Activated CD8-positive, alpha-beta T cell treated with anti-CD3 and anti-CD28 coated beads, Interleukin-2, amount 10 ng/mL, durations not matched to agents 7 days and 5 days (primary cell): Measurements from ENCODE around the gene MAP2K4. TPM values are rescaled to one million over a fixed set of nuclear protein-coding genes. Genes with fewer than 3 reads are reported as not detected.

Source experiments
- ATAC-seq: fragments of 150-1000 bp; cut with Tn5 transposase; one replicate; pipeline ENCODE4 v1.10.0; 2021; ENCODE audit warnings: moderate library complexity
- CTCF ChIA-PET: fragments of 350-600 bp; sonication (Branson Sonifier 250); formaldehyde crosslinking; loops from one replicate; lab custom pipeline; 2021; ENCODE audit warnings: antibody characterized with exemption; lab: Charles Lee
- POLR2A ChIA-PET: fragments of 350-600 bp; sonication (Branson Sonifier 250); formaldehyde crosslinking; loops from one replicate; lab custom pipeline; 2021; ENCODE audit warnings: antibody characterized with exemption; lab: Charles Lee
- DNase-seq: peaks from one replicate; pipeline ENCODE4 v3.0.0-alpha.2; 2020
- H3K27ac Mint-ChIP-seq: one replicate; pipeline ENCODE4 v1.8.0; 2021; ENCODE audit warnings: mild to moderate bottlenecking, mixed read lengths
- H3K27me3 Mint-ChIP-seq: one replicate; pipeline ENCODE4 v1.8.0; 2021; ENCODE audit warnings: low read depth, mixed read lengths
- H3K36me3 Mint-ChIP-seq: one replicate; pipeline ENCODE4 v1.8.0; 2021; ENCODE audit warnings: low read depth, mixed read lengths
- H3K4me1 Mint-ChIP-seq: one replicate; pipeline ENCODE4 v1.8.0; 2021; ENCODE audit warnings: low read depth, mixed read lengths
- H3K4me3 Mint-ChIP-seq: one replicate; pipeline ENCODE4 v1.8.0; 2021; ENCODE audit warnings: mild to moderate bottlenecking, mixed read lengths
- H3K9me3 Mint-ChIP-seq: one replicate; pipeline ENCODE4 v1.8.0; 2022; ENCODE audit warnings: mixed read lengths; ENCODE audit not compliant: insufficient read depth
- total RNA-seq, 2 experiments: library from RNA; stranded (reverse); gene quantifications; one replicate each; pipeline ENCODE4 v1.2.3, GENCODE V29; 2021

Gene MAP2K4
- total RNA-seq, 2 experiments from 2014 or later, result 43.2 to 45.3 TPM

DNA sequence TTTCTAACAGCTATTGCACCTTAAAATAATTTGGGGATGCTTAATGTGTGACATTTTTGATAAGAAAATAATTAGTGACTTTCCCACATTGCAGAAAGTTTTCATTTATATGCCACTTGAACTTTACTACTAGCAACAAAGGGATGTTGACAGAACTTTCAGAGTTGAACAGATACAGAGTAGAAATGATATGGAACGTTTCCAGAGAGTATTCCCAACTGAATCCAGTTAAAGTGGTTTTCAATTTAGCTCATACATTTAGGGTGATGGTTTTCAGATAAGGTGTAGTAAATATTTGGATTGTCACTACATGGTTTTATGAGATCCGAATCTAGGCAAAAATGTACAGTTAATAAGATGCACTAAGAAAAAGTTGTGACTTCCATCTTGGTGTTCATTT lies 17.3 kb downstream of the MAP2K4 start:
- CTCF ChIA-PET, result interaction anchor here (1.1 kb wide), 1 partner anchor 18 kb away, joined by 3 read pairs; no protein-coding TSS in a partner anchor
- Mint-ChIP-seq H3K36me3 (peaks cover 32% of the 10 kb centered on the region), H3K27me3 (no peaks in the 10 kb centered on the region), H3K4me3 (no peak overlapping the region), H3K9me3 (no peaks in the 10 kb centered on the region), H3K4me1 (peaks cover 9% of the 10 kb centered on the region), H3K27ac (no peak overlapping the region)
- POLR2A ChIA-PET, result interaction anchor here (1.1 kb wide), 1 partner anchor 41 kb away, joined by 4 read pairs; the partner anchor contains the start of gene ZNF18
- no peak for ATAC-seq
- no peak for DNase-seq

- CTCF ChIA-PET, result interaction anchor here (1.0 kb wide), 1 partner anchor 9 kb away, joined by 3 read pairs; no protein-coding TSS in a partner anchor
- peaks cover 29% of the 10 kb centered on the region for H3K36me3 Mint-ChIP-seq
- DNase-seq (no peak), ATAC-seq (no peak)
- no peak overlapping the region for H3K27ac Mint-ChIP-seq
- H3K27me3 Mint-ChIP-seq, result no peaks in the 10 kb centered on the region
- POLR2A ChIA-PET, result interaction anchor here (1.0 kb wide), 1 partner anchor 20 kb away, joined by 3 read pairs; the partner anchor contains the start of gene MAP2K4
- no peak overlapping the region for H3K4me3 Mint-ChIP-seq
- H3K9me3 Mint-ChIP-seq, result no peaks in the 10 kb centered on the region
- peaks cover 9% of the 10 kb centered on the region for H3K4me1 Mint-ChIP-seq
Observed at GRCh38 chr17:12040478-12040877, 19.8 kb downstream of the MAP2K4 start.

GRCh38 chr17:12041312-12041711 lies 20.6 kb downstream of the MAP2K4 start:
- peaks cover 29% of the 10 kb centered on the region for H3K36me3 Mint-ChIP-seq
- no peaks in the 10 kb centered on the region for H3K9me3 Mint-ChIP-seq
- ChIA-PET CTCF (no interaction called here), POLR2A (no interaction called here)
- no peak for DNase-seq
- H3K27me3 Mint-ChIP-seq, result no peaks in the 10 kb centered on the region
- peaks cover 13% of the 10 kb centered on the region for H3K4me1 Mint-ChIP-seq
- H3K4me3 Mint-ChIP-seq, result no peak overlapping the region
- no peak for ATAC-seq
- no peak overlapping the region for H3K27ac Mint-ChIP-seq

DNA sequence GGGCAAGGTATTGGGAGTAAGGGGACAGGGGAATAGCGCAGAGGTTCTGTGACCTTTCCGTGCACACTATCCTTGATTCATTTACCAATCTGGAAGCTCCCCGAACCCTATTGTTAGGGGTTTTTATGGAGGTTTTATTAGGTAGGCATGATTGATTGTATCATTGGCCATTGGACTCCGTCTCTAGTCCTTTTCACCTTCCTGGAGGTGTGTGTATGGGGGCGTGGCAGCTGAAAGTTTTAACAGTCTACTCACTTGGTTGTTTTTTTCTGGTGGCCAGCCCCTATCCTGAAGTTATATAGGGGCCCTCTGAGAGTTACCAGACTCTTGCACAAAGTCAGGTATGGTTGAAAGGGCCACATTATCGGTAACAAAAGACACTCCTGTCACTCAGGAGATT lies 23.0 kb downstream of the MAP2K4 start:
- H3K27ac Mint-ChIP-seq, result no peak overlapping the region
- H3K4me3 Mint-ChIP-seq, result no peak overlapping the region
- no peaks in the 10 kb centered on the region for H3K9me3 Mint-ChIP-seq
- ChIA-PET POLR2A (no interaction called here), CTCF (no interaction called here)
- peaks cover 28% of the 10 kb centered on the region for H3K36me3 Mint-ChIP-seq
- no peak for ATAC-seq
- no peaks in the 10 kb centered on the region for H3K27me3 Mint-ChIP-seq
- DNase-seq, result no peak
- H3K4me1 Mint-ChIP-seq, result peaks cover 16% of the 10 kb centered on the region

- peaks cover 23% of the 10 kb centered on the region for H3K36me3 Mint-ChIP-seq
- DNase-seq, result no peak
- H3K27ac Mint-ChIP-seq, result no peak overlapping the region
- no peaks in the 10 kb centered on the region for H3K27me3 Mint-ChIP-seq
- no peak overlapping the region for H3K4me3 Mint-ChIP-seq
- peaks cover 30% of the 10 kb centered on the region for H3K4me1 Mint-ChIP-seq
- POLR2A ChIA-PET, result interaction anchor here (0.6 to 2.8 kb wide), 2 partner anchors 26 to 50 kb away, joined by 4 to 13 read pairs; partner anchors contain the start of genes MAP2K4 and ZNF18
- H3K9me3 Mint-ChIP-seq, result no peaks in the 10 kb centered on the region
- no peak for ATAC-seq
- CTCF ChIA-PET, result interaction anchor here (0.6 to 1.9 kb wide), 2 partner anchors 9 to 86 kb away, joined by 3 to 7 read pairs; no protein-coding TSS in a partner anchor
Observed at GRCh38 chr17:12046786-12047185, 26.1 kb downstream of the MAP2K4 start.

DNA sequence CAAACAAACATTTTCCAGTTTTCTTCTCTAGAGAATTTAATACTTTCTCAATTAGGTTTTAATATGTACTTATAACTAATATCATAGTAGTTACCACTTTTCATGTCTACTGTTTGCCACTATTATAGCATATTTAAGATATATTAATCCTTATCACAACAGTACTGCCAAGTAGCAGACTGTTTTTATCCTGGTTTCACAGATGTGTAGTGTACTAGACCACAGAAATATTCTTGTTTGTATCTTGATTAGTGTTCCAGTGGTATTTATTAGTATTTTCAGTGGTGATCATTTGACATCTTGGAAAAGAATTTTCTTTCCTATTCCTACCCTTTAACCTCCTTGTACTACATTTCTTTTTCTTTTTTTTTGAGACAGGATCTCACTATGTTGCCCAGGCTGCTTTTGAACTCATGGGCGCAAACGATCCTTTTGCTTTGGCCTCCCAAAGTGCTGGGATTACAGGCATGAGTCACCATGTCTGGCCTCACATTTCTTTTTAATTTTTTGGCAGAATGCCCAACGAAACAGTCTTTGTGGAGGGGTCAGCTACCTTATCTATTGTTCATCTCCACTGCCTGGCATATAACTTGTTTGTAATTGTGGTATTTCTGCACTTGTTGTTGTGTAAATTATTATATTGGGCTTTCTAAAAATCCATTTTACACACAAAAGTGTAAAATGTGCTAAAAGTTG lies 27.2 kb downstream of the MAP2K4 start:
- peaks cover 38% of the 10 kb centered on the region for H3K4me1 Mint-ChIP-seq
- no peaks in the 10 kb centered on the region for H3K9me3 Mint-ChIP-seq
- peaks cover 20% of the 10 kb centered on the region for H3K36me3 Mint-ChIP-seq
- no peaks in the 10 kb centered on the region for H3K27me3 Mint-ChIP-seq
- no peak for ATAC-seq
- no peak for DNase-seq
- POLR2A ChIA-PET, result no interaction called here
- H3K27ac Mint-ChIP-seq, result no peak overlapping the region
- no peak overlapping the region for H3K4me3 Mint-ChIP-seq
- CTCF ChIA-PET, result interaction anchor here (1.9 kb wide), 1 partner anchor 8 kb away, joined by 7 read pairs; no protein-coding TSS in a partner anchor

- H3K27ac Mint-ChIP-seq, result no peak overlapping the region
- no peaks in the 10 kb centered on the region for H3K27me3 Mint-ChIP-seq
- peaks cover 47% of the 10 kb centered on the region for H3K4me1 Mint-ChIP-seq
- DNase-seq (no peak), ATAC-seq (no peak)
- POLR2A ChIA-PET, result interaction anchor here (0.6 to 1.6 kb wide), 2 partner anchors 52 to 966 kb away, joined by 3 to 7 read pairs; partner anchors contain the start of gene ZNF18
- no peaks in the 10 kb centered on the region for H3K9me3 Mint-ChIP-seq
- no peak overlapping the region for H3K4me3 Mint-ChIP-seq
- CTCF ChIA-PET, result interaction anchor here (1.0 kb wide), 1 partner anchor 27 kb away, joined by 3 read pairs; no protein-coding TSS in a partner anchor
- peaks cover 20% of the 10 kb centered on the region for H3K36me3 Mint-ChIP-seq
Observed at GRCh38 chr17:12048843-12049473, 28.3 kb downstream of the MAP2K4 start.

DNA sequence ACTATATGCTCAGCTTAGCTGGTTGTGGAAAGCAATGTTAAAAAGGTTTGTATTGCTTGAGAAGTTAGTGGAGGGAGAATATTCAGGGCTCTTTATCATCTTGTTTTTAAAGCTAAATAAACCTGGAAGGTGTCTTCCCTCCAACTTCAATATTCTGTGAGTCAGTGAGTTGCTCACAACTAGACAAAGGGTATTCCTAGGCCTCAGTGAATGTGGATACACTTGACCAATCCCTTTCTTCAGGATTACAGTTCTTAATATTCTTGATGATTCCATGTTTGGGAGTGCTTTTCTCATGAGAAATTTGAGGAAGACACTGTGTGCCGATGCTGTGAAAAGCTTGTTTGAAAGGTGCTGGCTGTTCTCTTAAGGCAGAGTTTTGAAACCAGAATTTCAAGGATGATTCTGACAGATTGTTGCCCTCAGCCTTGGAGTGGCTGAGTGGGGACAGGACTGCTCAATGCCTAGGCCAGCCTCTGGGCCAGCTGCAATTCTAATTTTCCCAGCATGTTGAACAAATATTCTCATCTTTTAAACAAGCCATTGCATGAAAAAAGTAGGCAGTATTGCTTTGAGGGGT lies 30.1 kb downstream of the MAP2K4 start:
- Mint-ChIP-seq H3K27me3 (no peaks in the 10 kb centered on the region), H3K27ac (no peak overlapping the region), H3K36me3 (peaks cover 20% of the 10 kb centered on the region), H3K4me1 (peaks cover 62% of the 10 kb centered on the region), H3K4me3 (no peak overlapping the region), H3K9me3 (no peaks in the 10 kb centered on the region)
- DNase-seq, result no peak
- CTCF ChIA-PET, result no interaction called here
- POLR2A ChIA-PET, result no interaction called here
- no peak for ATAC-seq

DNA sequence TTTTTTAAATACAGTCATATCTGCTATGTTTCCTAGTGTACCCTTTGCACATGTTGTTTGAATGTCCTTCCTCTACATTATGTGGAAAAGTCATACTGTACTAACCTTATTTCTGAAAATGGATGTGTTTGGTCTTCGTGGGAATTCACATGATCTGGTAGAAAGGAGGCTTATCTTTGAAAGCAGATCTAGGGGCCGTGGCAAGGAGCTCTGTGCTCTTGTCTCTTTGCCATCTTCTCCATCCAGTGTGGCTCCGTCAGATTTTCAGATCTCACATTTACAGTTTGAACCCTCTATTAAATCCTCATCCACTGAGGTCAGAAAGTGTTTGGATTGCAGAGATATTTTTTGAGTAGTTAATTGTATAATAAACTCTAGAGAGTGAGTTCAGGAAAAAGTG lies 32.9 kb downstream of the MAP2K4 start:
- ATAC-seq, result peak; percentile 52
- Mint-ChIP-seq H3K4me1 (peaks cover 77% of the 10 kb centered on the region), H3K4me3 (peak overlapping the region; percentile 82), H3K27me3 (no peaks in the 10 kb centered on the region), H3K36me3 (peaks cover 26% of the 10 kb centered on the region), H3K9me3 (no peaks in the 10 kb centered on the region), H3K27ac (peak overlapping the region; percentile 87)
- peak; percentile 22 for DNase-seq
- POLR2A ChIA-PET, result interaction anchor here (0.9 to 1.3 kb wide), 2 partner anchors 33 to 56 kb away, joined by 3 to 5 read pairs; partner anchors contain the start of genes MAP2K4 and ZNF18
- CTCF ChIA-PET, result no interaction called here

GRCh38 chr17:12055889-12056288 lies 35.2 kb downstream of the MAP2K4 start:
- ChIA-PET POLR2A (interaction anchor here (1.1 to 1.6 kb wide), 2 partner anchors 35 to 58 kb away, joined by 3 to 11 read pairs; partner anchors contain the start of genes MAP2K4 and ZNF18), CTCF (interaction anchor here (1.1 to 1.8 kb wide), 2 partner anchors 9 to 18 kb away, joined by 3 to 7 read pairs; no protein-coding TSS in a partner anchor)
- Mint-ChIP-seq H3K4me1 (peaks cover 71% of the 10 kb centered on the region), H3K27me3 (no peaks in the 10 kb centered on the region), H3K36me3 (peaks cover 33% of the 10 kb centered on the region), H3K4me3 (peak overlapping the region; percentile 67), H3K27ac (peak overlapping the region; percentile 87), H3K9me3 (no peaks in the 10 kb centered on the region)
- ATAC-seq, result peak; percentile 56
- no peak for DNase-seq

DNA sequence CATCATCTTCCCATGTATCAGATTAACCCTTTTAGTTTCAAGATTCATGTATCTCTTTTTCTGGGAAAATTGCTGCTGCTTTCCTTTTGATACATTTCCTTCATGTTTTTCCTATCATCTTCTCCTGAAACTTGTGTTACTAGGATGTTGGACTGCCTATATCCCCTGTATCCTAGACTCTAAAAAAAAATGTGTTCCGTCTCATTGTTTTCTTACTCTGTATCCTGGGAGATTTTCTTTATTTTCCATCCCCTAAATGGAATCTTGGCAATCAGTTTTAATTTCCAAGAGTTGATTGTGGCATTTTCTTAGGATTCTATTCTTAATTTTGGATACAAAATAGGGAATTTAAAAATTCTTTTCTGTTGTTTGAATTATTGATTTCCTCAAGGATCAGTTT lies 36.8 kb downstream of the MAP2K4 start:
- DNase-seq (no peak), ATAC-seq (no peak)
- peak overlapping the region; percentile 87 for H3K27ac Mint-ChIP-seq
- H3K27me3 Mint-ChIP-seq, result no peaks in the 10 kb centered on the region
- peak overlapping the region; percentile 67 for H3K4me3 Mint-ChIP-seq
- peaks cover 42% of the 10 kb centered on the region for H3K36me3 Mint-ChIP-seq
- POLR2A ChIA-PET, result no interaction called here
- CTCF ChIA-PET, result no interaction called here
- H3K4me1 Mint-ChIP-seq, result peaks cover 58% of the 10 kb centered on the region
- peaks cover 4% of the 10 kb centered on the region for H3K9me3 Mint-ChIP-seq
